HEK293T (cell line): ENCODE measurements around the gene CREG1.

Source experiments
- ARNT ChIP-seq: fragments of 450-650 bp; IDR thresholded peaks from 2 replicates; pipeline ENCODE4 v1.6.1; 2017; ENCODE audit warnings: mild to moderate bottlenecking
- BHLHE40 ChIP-seq: fragments of 450-650 bp; IDR thresholded peaks from 2 replicates; pipeline ENCODE4 v1.6.1; 2016; ENCODE audit warnings: mild to moderate bottlenecking, moderate library complexity, borderline replicate concordance
- ELF4 ChIP-seq: fragments of 450-650 bp; IDR thresholded peaks from 2 replicates; pipeline ENCODE4 v1.6.1; 2017; ENCODE audit warnings: antibody characterized with exemption
- FOXM1 ChIP-seq: fragments of 450-650 bp; IDR thresholded peaks from 2 replicates; pipeline ENCODE4 v1.6.1; 2017; ENCODE audit warnings: mild to moderate bottlenecking, borderline replicate concordance
- HDGF ChIP-seq: fragments of 450-650 bp; IDR thresholded peaks from 2 replicates; pipeline ENCODE4 v1.6.1; 2017; ENCODE audit warnings: antibody characterized with exemption, borderline replicate concordance
- NFRKB ChIP-seq: fragments of 450-650 bp; IDR thresholded peaks from 2 replicates; pipeline ENCODE4 v1.6.1; 2016; ENCODE audit warnings: mild to moderate bottlenecking, moderate library complexity
- SP1 ChIP-seq: fragments of 450-650 bp; IDR thresholded peaks from 2 replicates; pipeline ENCODE4 v1.6.1; 2017
- TARDBP ChIP-seq: fragments of 450-650 bp; IDR thresholded peaks from 2 replicates; pipeline ENCODE4 v1.6.1; 2016
- ZNF384 ChIP-seq: fragments of 450-650 bp; IDR thresholded peaks from 2 replicates; pipeline ENCODE4 v1.6.1; 2016
- TF ChIP-seq, protein P1 (sequence below): fragments of 450-650 bp; IDR thresholded peaks from 2 replicates; pipeline ENCODE4 v1.6.1; 2016

DNA sequence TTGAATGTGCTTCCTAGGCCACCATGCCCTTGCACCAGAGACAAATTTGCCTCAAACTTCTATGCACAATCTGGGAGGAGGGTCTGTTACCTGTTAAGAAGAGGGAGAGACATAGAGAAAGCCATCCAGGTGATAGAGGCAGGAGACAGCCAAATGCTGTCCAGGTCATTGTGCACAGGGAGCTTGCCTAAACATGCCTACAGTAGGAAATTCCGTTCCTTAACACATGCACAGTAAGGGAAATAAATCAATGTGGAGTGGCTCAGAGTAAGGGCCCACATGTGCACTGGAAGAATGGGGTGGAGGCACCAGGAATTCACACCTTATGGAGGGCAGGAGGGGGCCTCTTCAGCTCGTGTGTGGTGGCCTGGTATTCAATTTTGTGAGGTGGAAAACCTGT lies 19.5 kb upstream of the CREG1 start:
- TF ChIP-seq, protein P1, sequence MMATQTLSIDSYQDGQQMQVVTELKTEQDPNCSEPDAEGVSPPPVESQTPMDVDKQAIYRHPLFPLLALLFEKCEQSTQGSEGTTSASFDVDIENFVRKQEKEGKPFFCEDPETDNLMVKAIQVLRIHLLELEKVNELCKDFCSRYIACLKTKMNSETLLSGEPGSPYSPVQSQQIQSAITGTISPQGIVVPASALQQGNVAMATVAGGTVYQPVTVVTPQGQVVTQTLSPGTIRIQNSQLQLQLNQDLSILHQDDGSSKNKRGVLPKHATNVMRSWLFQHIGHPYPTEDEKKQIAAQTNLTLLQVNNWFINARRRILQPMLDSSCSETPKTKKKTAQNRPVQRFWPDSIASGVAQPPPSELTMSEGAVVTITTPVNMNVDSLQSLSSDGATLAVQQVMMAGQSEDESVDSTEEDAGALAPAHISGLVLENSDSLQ = no peak
- TF ChIP-seq NFRKB = no peak
- TF ChIP-seq ZNF384 = no peak
- no peak for TF ChIP-seq TARDBP
- TF ChIP-seq FOXM1 = no peak
- no peak for TF ChIP-seq ELF4
- no peak for TF ChIP-seq BHLHE40
- no peak for TF ChIP-seq HDGF
- TF ChIP-seq ARNT = no peak
- TF ChIP-seq SP1 = no peak
